Transverse colon (tissue), 4 donors: ENCODE results near the gene ARHGEF26. TPM values are rescaled to one million over a fixed set of nuclear protein-coding genes. Genes with fewer than 3 reads are reported as not detected.
A peak's percentile ranks its signal among the peaks of the same experiment; 100 is the strongest.

Experiments used
- DNase-seq: peaks from one replicate; pipeline ENCODE4 v3.0.0-alpha.2; 2019
- H3K27ac ChIP-seq, 4 donors: fragments of 200-600 bp; sonication (generic); 2 replicates each; pipeline ENCODE4 v1.5.1; 2016 to 2018; ENCODE audit warnings: inconsistent platforms in 4 of 4
- H3K27me3 ChIP-seq: fragments of 200-600 bp; sonication (generic); 2 replicates; pipeline ENCODE4 v1.5.1; 2017; ENCODE audit warnings: inconsistent platforms
- H3K36me3 ChIP-seq, 4 donors: fragments of 200-600 bp; sonication (generic); 2 replicates each; pipeline ENCODE4 v1.5.1; 2017 to 2019; ENCODE audit warnings: inconsistent platforms in 4 of 4
- H3K4me1 ChIP-seq, 4 donors: fragments of 200-600 bp; sonication (generic); 2 replicates each; pipeline ENCODE4 v1.5.1; 2017 to 2020; ENCODE audit warnings: inconsistent platforms in 4 of 4
- H3K4me3 ChIP-seq, 4 donors: fragments of 200-600 bp; sonication (generic); 1 replicate in 1 of 4; 2 replicates in 3 of 4; pipeline versions ENCODE4 v1.5.1 to v1.6.1; 2017 to 2019; ENCODE audit warnings: inconsistent platforms in 4 of 4
- H3K9me3 ChIP-seq, 2 donors: fragments of 200-600 bp; sonication (generic); 2 replicates each; pipeline ENCODE4 v1.5.1; 2017 to 2019; ENCODE audit warnings: inconsistent platforms in 2 of 2
- EP300 ChIP-seq: sonication (generic); formaldehyde crosslinking; IDR thresholded peaks from one replicate; pipeline ENCODE4 v1.6.1; 2017; ENCODE audit warnings: antibody characterized with exemption, low read depth
- POLR2A ChIP-seq: fragments of 450-650 bp; IDR thresholded peaks from one replicate; pipeline ENCODE4 v1.6.1; 2016; ENCODE audit warnings: antibody characterized with exemption, mild to moderate bottlenecking, moderate library complexity
- POLR2AphosphoS5 ChIP-seq, 3 donors: sonication (generic); formaldehyde crosslinking; IDR thresholded peaks; one replicate each; pipeline ENCODE4 v1.6.1; 2016; ENCODE audit warnings: antibody characterized with exemption in 3 of 3
- WGBS, 2 donors: methylation state at CpG; one replicate each; pipeline ENCODE4 v1.1.5; 2018; ENCODE audit warnings: low coverage in 1 of 2; 5-methylcytosine and 5-hydroxymethylcytosine counted together
- in situ Hi-C, 4 donors: fragments of 200-750 bp; cut with MboI; loops; one replicate each; pipeline versions ENCODE4 v1.15.0 to v1.15.1; 2017; ENCODE audit warnings: low sequenced_read_pairs in 3 of 4, low pct_ligation_motif_present in 1 of 4, low pct_unique_long_range_greater_than_20kb in 1 of 4
- intact Hi-C: fragments of 100-400 bp; cut with DNase I; formaldehyde crosslinking; loops from one replicate; pipeline ENCODE4 v1.15.1; 2023; ENCODE audit warnings: low total_unique reads
- total RNA-seq, 4 donors: library from RNA; depleted of rRNA; stranded (reverse); fragments of >200 nt; gene quantifications; one replicate each; pipeline ENCODE4 v1.1.0, GENCODE V29; 2016
- TF ChIP-seq, protein P1 (sequence below), 5 experiments: fragments of 200-600 bp in 3 of 5; fragments of 450-650 bp in 2 of 5; sonication (generic) in 3 of 5; IDR thresholded peaks; 1 replicate in 2 of 5; 2 replicates in 3 of 5; pipeline ENCODE4 v1.5.1; 2016 to 2017; ENCODE audit warnings: antibody characterized with exemption in 5 of 5, inconsistent platforms in 3 of 5, mild to moderate bottlenecking in 2 of 5, moderate library complexity in 1 of 5

Gene ARHGEF26, protein sequence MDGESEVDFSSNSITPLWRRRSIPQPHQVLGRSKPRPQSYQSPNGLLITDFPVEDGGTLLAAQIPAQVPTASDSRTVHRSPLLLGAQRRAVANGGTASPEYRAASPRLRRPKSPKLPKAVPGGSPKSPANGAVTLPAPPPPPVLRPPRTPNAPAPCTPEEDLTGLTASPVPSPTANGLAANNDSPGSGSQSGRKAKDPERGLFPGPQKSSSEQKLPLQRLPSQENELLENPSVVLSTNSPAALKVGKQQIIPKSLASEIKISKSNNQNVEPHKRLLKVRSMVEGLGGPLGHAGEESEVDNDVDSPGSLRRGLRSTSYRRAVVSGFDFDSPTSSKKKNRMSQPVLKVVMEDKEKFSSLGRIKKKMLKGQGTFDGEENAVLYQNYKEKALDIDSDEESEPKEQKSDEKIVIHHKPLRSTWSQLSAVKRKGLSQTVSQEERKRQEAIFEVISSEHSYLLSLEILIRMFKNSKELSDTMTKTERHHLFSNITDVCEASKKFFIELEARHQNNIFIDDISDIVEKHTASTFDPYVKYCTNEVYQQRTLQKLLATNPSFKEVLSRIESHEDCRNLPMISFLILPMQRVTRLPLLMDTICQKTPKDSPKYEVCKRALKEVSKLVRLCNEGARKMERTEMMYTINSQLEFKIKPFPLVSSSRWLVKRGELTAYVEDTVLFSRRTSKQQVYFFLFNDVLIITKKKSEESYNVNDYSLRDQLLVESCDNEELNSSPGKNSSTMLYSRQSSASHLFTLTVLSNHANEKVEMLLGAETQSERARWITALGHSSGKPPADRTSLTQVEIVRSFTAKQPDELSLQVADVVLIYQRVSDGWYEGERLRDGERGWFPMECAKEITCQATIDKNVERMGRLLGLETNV
- total RNA-seq = 10 to 100 TPM in 3 of 4 donors, 1 to 10 TPM in 1; 8.6 to 15.0 (median 13.2) TPM

DNA sequence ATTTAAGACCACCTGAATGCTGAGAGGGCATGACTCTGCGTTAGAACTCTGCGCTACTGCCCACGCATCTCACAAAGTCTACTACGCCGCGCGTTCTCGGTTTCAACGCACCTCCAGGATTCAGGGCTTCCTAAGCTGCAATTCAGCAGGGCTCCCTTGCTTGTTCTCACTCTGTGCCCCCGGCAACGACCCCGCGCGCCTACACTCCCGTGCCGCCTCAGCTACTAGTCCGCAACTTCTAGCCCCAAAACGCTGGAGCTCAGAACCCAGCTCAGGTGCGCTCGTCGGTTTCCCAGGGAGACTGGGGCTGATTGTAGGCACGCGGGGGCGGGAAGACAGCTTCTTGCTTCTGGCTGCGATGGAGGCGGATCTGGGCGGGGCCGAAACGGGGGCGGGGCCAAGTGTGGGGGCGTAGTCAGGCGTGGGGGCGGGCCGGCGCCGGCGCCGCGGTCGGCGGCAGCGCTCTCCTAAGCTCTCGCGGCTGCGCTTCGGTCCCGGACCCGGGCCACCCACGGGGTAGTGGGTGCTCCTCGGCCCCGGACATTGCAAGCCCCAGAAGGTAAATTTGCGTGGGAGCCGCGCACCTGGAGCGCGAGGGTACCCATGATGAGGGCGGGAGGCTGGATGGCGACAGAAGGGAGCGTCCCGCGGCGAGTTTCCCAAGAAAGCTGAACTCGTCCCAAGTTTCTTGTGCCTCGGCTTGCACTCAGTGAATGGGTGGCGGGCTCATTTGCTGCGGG lies at the start of gene ARHGEF26:
TSS of gene ARHGEF26 (plus strand) at position 430 of the 740 bp plus-strand sequence. CDS start 603 bp downstream, outside the sequence.
- intact Hi-C loops = no loop called here
- 0 to 1% methylated on average over 7 to 64 of the region's 66 CpGs for WGBS, 2 donors
- TF ChIP-seq, protein P1, sequence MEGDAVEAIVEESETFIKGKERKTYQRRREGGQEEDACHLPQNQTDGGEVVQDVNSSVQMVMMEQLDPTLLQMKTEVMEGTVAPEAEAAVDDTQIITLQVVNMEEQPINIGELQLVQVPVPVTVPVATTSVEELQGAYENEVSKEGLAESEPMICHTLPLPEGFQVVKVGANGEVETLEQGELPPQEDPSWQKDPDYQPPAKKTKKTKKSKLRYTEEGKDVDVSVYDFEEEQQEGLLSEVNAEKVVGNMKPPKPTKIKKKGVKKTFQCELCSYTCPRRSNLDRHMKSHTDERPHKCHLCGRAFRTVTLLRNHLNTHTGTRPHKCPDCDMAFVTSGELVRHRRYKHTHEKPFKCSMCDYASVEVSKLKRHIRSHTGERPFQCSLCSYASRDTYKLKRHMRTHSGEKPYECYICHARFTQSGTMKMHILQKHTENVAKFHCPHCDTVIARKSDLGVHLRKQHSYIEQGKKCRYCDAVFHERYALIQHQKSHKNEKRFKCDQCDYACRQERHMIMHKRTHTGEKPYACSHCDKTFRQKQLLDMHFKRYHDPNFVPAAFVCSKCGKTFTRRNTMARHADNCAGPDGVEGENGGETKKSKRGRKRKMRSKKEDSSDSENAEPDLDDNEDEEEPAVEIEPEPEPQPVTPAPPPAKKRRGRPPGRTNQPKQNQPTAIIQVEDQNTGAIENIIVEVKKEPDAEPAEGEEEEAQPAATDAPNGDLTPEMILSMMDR (IDR thresholded peaks at IDR 0.05) = no peak
- TF ChIP-seq POLR2AphosphoS5 (IDR thresholded peaks at IDR 0.05) (peak; percentile 56 to 73 (median 67)), POLR2A (peak; percentile 56)
- peak within 1 kb of the TSS; percentile 56 to 93 (median 74) for H3K4me3 ChIP-seq
- no peaks in the 10 kb centered on the region for H3K36me3 ChIP-seq
- in situ Hi-C loops = no loop called here
- peak within 1 kb of the TSS; percentile 78 to 88 (median 83) for H3K27ac ChIP-seq
- no peaks in the 10 kb centered on the region for H3K9me3 ChIP-seq
- peak; percentile 91 for DNase-seq
- H3K27me3 ChIP-seq = peaks cover 7% of the 10 kb centered on the region
- H3K4me1 ChIP-seq = peaks cover 5 to 31% (median 15%) of the 10 kb centered on the region in 4 donors

DNA sequence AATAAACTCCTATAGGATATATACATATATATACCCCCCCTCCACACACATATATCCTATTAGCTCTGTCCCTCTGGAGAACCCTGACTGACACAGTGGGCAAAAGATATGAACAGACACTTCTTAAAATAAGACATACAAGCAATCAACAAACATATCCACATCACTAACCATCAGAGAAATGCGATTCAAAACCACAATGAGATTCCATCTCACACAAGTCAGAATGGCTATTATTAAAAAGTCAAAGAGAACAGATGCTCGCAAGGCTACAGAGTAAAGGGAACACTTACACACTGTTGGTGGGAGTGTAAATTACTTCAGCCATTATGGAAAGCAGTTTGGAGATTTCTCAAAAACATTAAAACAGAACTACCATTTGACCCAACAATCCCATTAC lies 46.2 kb upstream of the ARHGEF26 start:
- in situ Hi-C loops (no loop called here), intact Hi-C loops (no loop called here)
- Histone ChIP-seq H3K4me1 (no peaks in the 10 kb centered on the region), H3K4me3 (no peak overlapping the region), H3K9me3 (peaks cover 0 to 4% of the 10 kb centered on the region in 2 donors), H3K36me3 (no peaks in the 10 kb centered on the region), H3K27me3 (no peaks in the 10 kb centered on the region), H3K27ac (no peak overlapping the region)
- DNase-seq = no peak
- TF ChIP-seq, protein P1 (IDR thresholded peaks at IDR 0.05) = no peak
- TF ChIP-seq POLR2AphosphoS5 (IDR thresholded peaks at IDR 0.05) = no peak
- 92% methylated on average over 2 of the region's 2 CpGs; no CpG with 5 or more reads in 1 of the 2 donors for WGBS, 2 donors

DNA sequence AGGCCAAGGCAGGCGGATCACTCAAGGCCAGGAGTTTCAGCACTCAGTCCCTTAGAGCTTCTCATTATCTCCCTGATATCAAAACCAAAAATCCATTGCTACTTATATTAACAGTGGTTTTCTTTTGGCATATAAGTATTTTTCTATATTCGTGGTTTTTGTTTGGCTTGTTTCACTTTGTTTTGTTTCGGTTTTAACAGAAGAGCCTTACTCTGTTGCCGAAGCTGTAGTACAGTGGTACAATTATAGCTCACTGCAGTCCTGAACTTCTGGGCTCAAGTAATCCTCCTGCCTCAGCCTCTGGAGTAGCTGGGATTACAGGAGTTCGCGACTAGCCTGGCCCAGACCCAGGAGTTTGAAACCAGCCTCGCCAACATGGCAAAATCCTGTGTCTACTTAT lies 42.5 kb upstream of the ARHGEF26 start:
- no peaks in the 10 kb centered on the region for H3K4me1 ChIP-seq
- H3K27me3 ChIP-seq = no peaks in the 10 kb centered on the region
- TF ChIP-seq, protein P1 (IDR thresholded peaks at IDR 0.05) = no peak
- TF ChIP-seq POLR2AphosphoS5 (IDR thresholded peaks at IDR 0.05) (no peak), POLR2A (no peak), EP300 (no peak)
- no peak for DNase-seq
- intact Hi-C loops (no loop called here), in situ Hi-C loops (no loop called here)
- no peak overlapping the region for H3K4me3 ChIP-seq
- WGBS, 2 donors = 63 to 90% methylated on average over 3 to 7 of the region's 7 CpGs
- peaks cover 0 to under 1% of the 10 kb centered on the region in 2 donors for H3K9me3 ChIP-seq
- no peak overlapping the region for H3K27ac ChIP-seq
- no peaks in the 10 kb centered on the region for H3K36me3 ChIP-seq

DNA sequence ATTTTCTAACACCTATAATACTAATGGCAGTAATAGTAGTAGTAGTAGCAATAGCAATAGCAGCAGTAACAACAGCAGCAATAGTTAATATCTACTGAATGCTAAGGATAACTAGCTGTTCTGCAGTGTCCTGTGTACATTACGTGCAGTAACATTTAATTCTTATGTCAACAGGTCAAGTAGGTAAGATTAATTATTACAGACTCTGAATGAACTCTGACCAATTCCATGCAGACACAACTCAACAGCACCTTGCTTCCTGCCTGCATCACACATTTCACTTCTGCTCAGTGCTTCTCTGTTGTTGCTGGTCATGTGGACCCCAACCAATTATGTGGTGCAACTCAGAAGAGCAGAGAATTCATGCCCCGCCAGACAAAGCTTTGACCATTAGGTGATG lies 39.9 kb upstream of the ARHGEF26 start:
- DNase-seq = no peak

More for the DNA sequence above, 39.9 kb upstream of the ARHGEF26 start:
- intact Hi-C loops (no loop called here), in situ Hi-C loops (no loop called here)
- H3K9me3 ChIP-seq = no peaks in the 10 kb centered on the region
- no peaks in the 10 kb centered on the region for H3K27me3 ChIP-seq
- H3K4me1 ChIP-seq = no peaks in the 10 kb centered on the region
- TF ChIP-seq POLR2AphosphoS5 (IDR thresholded peaks at IDR 0.05) (no peak), EP300 (no peak), POLR2A (no peak)
- TF ChIP-seq, protein P1 (IDR thresholded peaks at IDR 0.05) = no peak
- H3K36me3 ChIP-seq = no peaks in the 10 kb centered on the region
- WGBS, 2 donors = 70 to 77% methylated on average over 1 to 2 of the region's 2 CpGs
- no peak overlapping the region for H3K27ac ChIP-seq
- H3K4me3 ChIP-seq = no peak overlapping the region
